ENCODE data around the gene STRIP1. TPM values are rescaled to one million over a fixed set of nuclear protein-coding genes. Genes with fewer than 3 reads are reported as not detected.

Gene STRIP1
- total and polyA plus RNA-seq, 10 of the 15 experiments (the other 5 are each of a cell fraction or from before 2014, with no cell fraction given): 6.3 to 26.6 (median 18.0) TPM

DNA sequence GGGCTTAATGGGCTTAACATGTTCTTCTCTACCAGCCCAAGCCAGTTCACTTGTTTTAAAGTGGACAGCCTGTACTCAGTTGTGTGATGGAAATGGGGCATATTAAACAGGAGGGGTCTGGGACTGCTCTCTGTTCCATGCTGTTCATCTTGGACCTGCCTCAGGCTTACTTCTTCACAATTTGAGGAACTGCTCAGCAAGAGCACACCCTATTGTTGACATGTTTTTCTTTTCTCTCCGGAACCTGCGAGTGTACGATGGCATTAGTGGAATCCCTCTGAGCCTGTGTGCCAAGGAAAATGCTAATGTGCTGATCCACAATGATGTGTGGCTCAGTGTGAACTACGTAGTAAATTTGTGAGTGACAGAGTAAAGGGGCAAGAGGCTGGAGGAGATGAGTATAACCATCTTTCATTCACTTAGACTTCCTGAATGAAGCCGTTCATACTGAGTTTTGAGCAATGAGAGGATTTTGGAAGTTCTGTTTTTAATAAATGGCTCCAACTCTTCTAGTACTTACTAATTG lies 43.0 kb upstream of the STRIP1 start:
- Histone ChIP-seq H3K9ac (ENCODE audit: control insufficient read depth, insufficient read depth, low read length) (no peak overlapping the region), H4K20me1 (ENCODE audit: control insufficient read depth, insufficient read depth) (no peaks in the 10 kb centered on the region), H3K36me3 (ENCODE audit: control insufficient read depth in 2 of 2, insufficient read depth in 2 of 2, low read length in 1 of 2) (peaks cover 0 to 5% of the 10 kb centered on the region in 2 experiments; a peak in 1 of 4 replicates), H3K4me1 (ENCODE audit: control insufficient read depth, insufficient read depth, low read length) (peaks cover 3% of the 10 kb centered on the region; the same call in 1 of the 2 replicates), H3K4me2 (ENCODE audit: control insufficient read depth, insufficient read depth) (no peak overlapping the region), H2AFZ (ENCODE audit: control insufficient read depth, low read depth, low read length) (no peak overlapping the region), H3K4me3 (no peak overlapping the region), H3K79me2 (ENCODE audit: control insufficient read depth, insufficient read depth, low read length) (peaks cover 27% of the 10 kb centered on the region), H3K9me3 (replicated peaks; ENCODE audit: control insufficient read depth, insufficient read depth, low read length) (no peaks in the 10 kb centered on the region), H3K27ac (ENCODE audit: control insufficient read depth, insufficient read depth) (no peak overlapping the region), H3K27me3 (replicated peaks in 1 of 2; ENCODE audit: control insufficient read depth in 2 of 2, insufficient read depth in 2 of 2, low read length in 1 of 2) (no peaks in the 10 kb centered on the region)
- DNase-seq (ENCODE audit: low read depth, low spot score): no peak
- TF ChIP-seq, protein P1, sequence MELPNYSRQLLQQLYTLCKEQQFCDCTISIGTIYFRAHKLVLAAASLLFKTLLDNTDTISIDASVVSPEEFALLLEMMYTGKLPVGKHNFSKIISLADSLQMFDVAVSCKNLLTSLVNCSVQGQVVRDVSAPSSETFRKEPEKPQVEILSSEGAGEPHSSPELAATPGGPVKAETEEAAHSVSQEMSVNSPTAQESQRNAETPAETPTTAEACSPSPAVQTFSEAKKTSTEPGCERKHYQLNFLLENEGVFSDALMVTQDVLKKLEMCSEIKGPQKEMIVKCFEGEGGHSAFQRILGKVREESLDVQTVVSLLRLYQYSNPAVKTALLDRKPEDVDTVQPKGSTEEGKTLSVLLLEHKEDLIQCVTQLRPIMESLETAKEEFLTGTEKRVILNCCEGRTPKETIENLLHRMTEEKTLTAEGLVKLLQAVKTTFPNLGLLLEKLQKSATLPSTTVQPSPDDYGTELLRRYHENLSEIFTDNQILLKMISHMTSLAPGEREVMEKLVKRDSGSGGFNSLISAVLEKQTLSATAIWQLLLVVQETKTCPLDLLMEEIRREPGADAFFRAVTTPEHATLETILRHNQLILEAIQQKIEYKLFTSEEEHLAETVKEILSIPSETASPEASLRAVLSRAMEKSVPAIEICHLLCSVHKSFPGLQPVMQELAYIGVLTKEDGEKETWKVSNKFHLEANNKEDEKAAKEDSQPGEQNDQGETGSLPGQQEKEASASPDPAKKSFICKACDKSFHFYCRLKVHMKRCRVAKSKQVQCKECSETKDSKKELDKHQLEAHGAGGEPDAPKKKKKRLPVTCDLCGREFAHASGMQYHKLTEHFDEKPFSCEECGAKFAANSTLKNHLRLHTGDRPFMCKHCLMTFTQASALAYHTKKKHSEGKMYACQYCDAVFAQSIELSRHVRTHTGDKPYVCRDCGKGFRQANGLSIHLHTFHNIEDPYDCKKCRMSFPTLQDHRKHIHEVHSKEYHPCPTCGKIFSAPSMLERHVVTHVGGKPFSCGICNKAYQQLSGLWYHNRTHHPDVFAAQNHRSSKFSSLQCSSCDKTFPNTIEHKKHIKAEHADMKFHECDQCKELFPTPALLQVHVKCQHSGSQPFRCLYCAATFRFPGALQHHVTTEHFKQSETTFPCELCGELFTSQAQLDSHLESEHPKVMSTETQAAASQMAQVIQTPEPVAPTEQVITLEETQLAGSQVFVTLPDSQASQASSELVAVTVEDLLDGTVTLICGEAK (IDR thresholded peaks at IDR 0.05; ENCODE audit: borderline replicate concordance): no peak
- no peak for TF ChIP-seq CBFB (IDR thresholded peaks at IDR 0.05; ENCODE audit: low read depth)
- no peak for TF ChIP-seq ZNF384 (IDR thresholded peaks at IDR 0.05; ENCODE audit: borderline replicate concordance, low read depth, low read length)
- no peak for TF ChIP-seq JUND (IDR thresholded peaks at IDR 0.05; ENCODE audit: low read depth, low read length)
- TF ChIP-seq NR2C2 (IDR thresholded peaks at IDR 0.05; ENCODE audit: borderline replicate concordance, control insufficient read depth, insufficient read length, low read depth): no peak
- no peak for TF ChIP-seq CREB1 (IDR thresholded peaks at IDR 0.05; ENCODE audit: low read depth)
- TF ChIP-seq LARP7 (IDR thresholded peaks at IDR 0.05): no peak
- no peak for TF ChIP-seq IKZF2 (IDR thresholded peaks at IDR 0.05)
- TF ChIP-seq, protein P2, sequence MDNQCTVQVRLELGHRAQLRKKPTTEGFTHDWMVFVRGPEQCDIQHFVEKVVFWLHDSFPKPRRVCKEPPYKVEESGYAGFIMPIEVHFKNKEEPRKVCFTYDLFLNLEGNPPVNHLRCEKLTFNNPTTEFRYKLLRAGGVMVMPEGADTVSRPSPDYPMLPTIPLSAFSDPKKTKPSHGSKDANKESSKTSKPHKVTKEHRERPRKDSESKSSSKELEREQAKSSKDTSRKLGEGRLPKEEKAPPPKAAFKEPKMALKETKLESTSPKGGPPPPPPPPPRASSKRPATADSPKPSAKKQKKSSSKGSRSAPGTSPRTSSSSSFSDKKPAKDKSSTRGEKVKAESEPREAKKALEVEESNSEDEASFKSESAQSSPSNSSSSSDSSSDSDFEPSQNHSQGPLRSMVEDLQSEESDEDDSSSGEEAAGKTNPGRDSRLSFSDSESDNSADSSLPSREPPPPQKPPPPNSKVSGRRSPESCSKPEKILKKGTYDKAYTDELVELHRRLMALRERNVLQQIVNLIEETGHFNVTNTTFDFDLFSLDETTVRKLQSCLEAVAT (IDR thresholded peaks at IDR 0.05): no peak
- TF ChIP-seq SP1 (IDR thresholded peaks at IDR 0.05; ENCODE audit: low read depth, low read length): no peak
- TF ChIP-seq NR2C1 (IDR thresholded peaks at IDR 0.05): no peak
- no peak for TF ChIP-seq MYC (IDR thresholded peaks at IDR 0.05; ENCODE audit: insufficient read depth, insufficient read length, insufficient replicate concordance, low read length, severe bottlenecking)
- RAD21 ChIA-PET (ENCODE audit: unreplicated experiment): interaction anchor here (0.6 to 0.7 kb wide), 2 partner anchors 13 to 19 kb away, joined by 3 read pairs; no protein-coding TSS in a partner anchor
- SMC1A ChIA-PET (ENCODE audit: uncharacterized antibody, unreplicated experiment): no interaction called here
- BruUV-seq (replicated peaks): no TSS peak
- POLR2A ChIA-PET: interaction anchor here (0.7 kb wide), 1 partner anchor 16 kb away, joined by 4 read pairs; no protein-coding TSS in a partner anchor
- no peak for FAIRE-seq
- in situ Hi-C loops (cut with MboI) (no loop called here), intact Hi-C loops (cut with micrococcal nuclease; ENCODE audit: unreplicated experiment) (no loop called here)
- no peak for ATAC-seq
- 89% methylated on average over 5 of the region's 5 CpGs for WGBS (ENCODE audit: insufficient coverage, insufficient replicate concordance, low lambda C conversion rate, missing lambda C conversion rate)
- CTCF ChIA-PET: interaction anchor here (3.1 kb wide), 1 partner anchor 214 kb away, joined by 11 read pairs; no protein-coding TSS in a partner anchor
